Mucosa of descending colon (tissue), 3 donors: Measurements from ENCODE around the gene TMEFF2. TPM values are rescaled to one million over a fixed set of nuclear protein-coding genes. Genes with fewer than 3 reads are reported as not detected.

Experiments
- ATAC-seq: fragments of 200-7000 bp; cut with Tn5 transposase; one replicate; pipeline ENCODE4 v1.9.1; 2020; ENCODE audit warnings: mild to moderate bottlenecking, moderate library complexity
- DNase-seq, 3 donors: peaks; one replicate each; pipeline ENCODE4 v3.0.0-alpha.2; 2020
- H3K36me3 ChIP-seq: fragments of 200-600 bp; one replicate; pipeline ENCODE4 v1.8.0; 2021; ENCODE audit warnings: low read depth, mild to moderate bottlenecking
- H3K4me1 ChIP-seq: fragments of 200-600 bp; one replicate; pipeline ENCODE4 v1.8.0; 2021; ENCODE audit warnings: low read depth, mild to moderate bottlenecking
- H3K4me3 ChIP-seq: fragments of 200-600 bp; one replicate; pipeline ENCODE4 v1.8.0; 2021; ENCODE audit warnings: mild to moderate bottlenecking
- H3K9me3 ChIP-seq: fragments of 200-600 bp; one replicate; pipeline ENCODE4 v1.8.0; 2021; ENCODE audit warnings: mild to moderate bottlenecking
- CTCF ChIP-seq: fragments of 200-600 bp; IDR thresholded peaks from one replicate; pipeline ENCODE4 v1.8.0; 2022; ENCODE audit warnings: antibody characterized with exemption, mild to moderate bottlenecking
- intact Hi-C, 2 donors: fragments of 100-400 bp; cut with DNase I in 1 of 2; cut with micrococcal nuclease in 1 of 2; formaldehyde crosslinking; loops; one replicate each; pipeline versions ENCODE4 v1.11.0 to v1.11.1; 2022; cut with DNase I, micrococcal nuclease
- total RNA-seq, 3 donors: library from RNA; stranded (reverse); fragmentation: NEBNext Ultra II Directional in 2 of 3; extraction: Animal tissue kit (Norgen Biotek cat#: 25700) in 2 of 3; gene quantifications; one replicate each; pipeline versions ENCODE4 v1.2.1 to v1.2.4, GENCODE V29; 2021 to 2023
- donor health status: DM: no; HTN: no; CAD: no; lungs with moderate emphysema.
- donor health status: DM: no; HTN: no; CAD: no.
- donor health status: DM: no; HTN: yes; CAD: no.

The TMEFF2 gene
- total RNA-seq, 3 donors from 2014 or later = 0.31 to 1.0 TPM; not detected in 1

- no peak for DNase-seq
- no peak for TF ChIP-seq CTCF
- intact Hi-C loops = no loop called here
These were observed 236.5 kb downstream of the TMEFF2 start for GRCh38 chr2:191957996-191958860.

DNA sequence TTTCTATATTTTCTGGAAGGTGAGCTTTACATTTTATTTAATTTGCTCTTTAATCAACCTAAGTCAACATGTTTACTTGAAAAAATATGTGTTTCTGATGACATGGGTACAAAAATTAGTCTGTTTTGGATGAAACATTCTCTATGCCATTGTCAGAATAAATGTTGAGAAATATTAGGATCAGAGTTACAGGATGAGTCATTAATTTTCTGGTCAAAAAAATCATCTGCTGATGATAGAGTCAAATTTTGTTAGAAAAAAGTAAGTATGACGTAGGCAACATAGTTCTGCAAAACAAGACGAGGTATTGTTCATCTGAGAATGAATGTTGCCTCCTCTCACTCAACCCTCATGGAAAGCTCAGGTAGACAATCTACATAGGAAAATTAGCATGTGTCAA, 240.3 kb downstream of the TMEFF2 start:
- intact Hi-C loops = no loop called here
- no peak for ATAC-seq
- Histone ChIP-seq H3K36me3 (no peaks in the 10 kb centered on the region), H3K9me3 (no peaks in the 10 kb centered on the region), H3K4me1 (no peaks in the 10 kb centered on the region), H3K4me3 (no peak overlapping the region)
- TF ChIP-seq CTCF = no peak
- DNase-seq = no peak

More at GRCh38 chr2:191957996-191958860, 236.5 kb downstream of the TMEFF2 start:
- no peaks in the 10 kb centered on the region for H3K9me3 ChIP-seq
- no peaks in the 10 kb centered on the region for H3K4me1 ChIP-seq
- no peaks in the 10 kb centered on the region for H3K36me3 ChIP-seq
- no peak overlapping the region for H3K4me3 ChIP-seq
- ATAC-seq = no peak

GRCh38 chr2:191952515-191953270, 242.0 kb downstream of the TMEFF2 start:
- ATAC-seq (no peak), DNase-seq (no peak)
- intact Hi-C loops = no loop called here
- Histone ChIP-seq H3K4me3 (no peak overlapping the region), H3K4me1 (no peaks in the 10 kb centered on the region), H3K9me3 (no peaks in the 10 kb centered on the region), H3K36me3 (no peaks in the 10 kb centered on the region)
- TF ChIP-seq CTCF = no peak

DNA sequence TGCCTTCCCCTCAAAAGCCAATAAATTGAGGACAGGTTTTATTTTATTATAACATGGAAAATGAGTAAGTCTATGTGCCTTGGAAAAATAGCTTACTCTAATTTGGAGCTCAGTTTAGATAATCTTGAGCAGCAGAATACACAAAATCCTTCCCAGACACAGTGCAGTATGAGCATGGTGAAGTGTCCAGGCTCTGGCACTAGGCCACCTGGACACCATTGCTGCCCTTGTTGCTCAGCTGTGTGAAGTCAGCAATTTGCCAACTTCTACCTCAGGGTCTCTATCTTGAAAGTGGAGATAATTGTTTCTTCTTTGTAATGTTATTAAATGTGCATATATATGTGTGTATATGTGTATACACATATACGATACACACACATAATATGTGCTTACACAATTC, 242.9 kb downstream of the TMEFF2 start:
- Histone ChIP-seq H3K4me1 (no peaks in the 10 kb centered on the region), H3K36me3 (no peaks in the 10 kb centered on the region), H3K9me3 (no peaks in the 10 kb centered on the region), H3K4me3 (no peak overlapping the region)
- no peak for ATAC-seq
- no peak for DNase-seq
- TF ChIP-seq CTCF = no peak
- intact Hi-C loops = no loop called here

GRCh38 chr2:191951376-191951775, 243.4 kb downstream of the TMEFF2 start:
- Histone ChIP-seq H3K9me3 (no peaks in the 10 kb centered on the region), H3K36me3 (no peaks in the 10 kb centered on the region), H3K4me1 (no peaks in the 10 kb centered on the region), H3K4me3 (no peak overlapping the region)
- DNase-seq (no peak), ATAC-seq (no peak)
- intact Hi-C loops = no loop called here
- no peak for TF ChIP-seq CTCF
